Activated CD8-positive, alpha-beta memory T cell treated with anti-CD3 and anti-CD28 coated beads, Interleukin-2, amount 50 U/mL, for 4 hours (primary cell): Measurements from ENCODE around the gene MBD3L4.
"Not testable (repeated sequence)": the region's sequence is repeated elsewhere in the genome, so short reads cannot be mapped to it uniquely, and the experiment has no call there.

Experiments used
- DNase-seq: peaks from one replicate; pipeline ENCODE4 v3.0.0-alpha.2; 2020

The MBD3L4 gene

DNA sequence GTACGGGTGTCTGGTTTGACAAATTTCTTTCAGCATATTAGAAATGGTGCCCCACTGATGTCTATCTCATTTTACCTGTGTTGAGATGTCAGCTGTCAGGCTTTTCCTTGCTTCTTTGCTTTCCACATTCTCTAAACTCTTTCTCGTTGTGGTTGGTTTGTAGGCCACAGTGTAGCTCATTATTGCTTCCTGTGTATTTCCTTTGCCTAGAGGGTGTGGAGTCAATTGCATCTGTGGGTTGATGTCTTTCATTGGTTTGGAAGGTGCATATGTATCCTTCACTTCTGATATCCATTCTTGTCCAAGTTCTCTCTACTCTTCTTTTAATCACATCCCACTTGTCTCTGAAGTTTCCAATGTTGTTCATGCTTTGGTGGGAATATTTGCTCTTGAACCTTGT is 1.6 kb upstream of the MBD3L4 start:
- not testable (repeated sequence) for DNase-seq

DNA sequence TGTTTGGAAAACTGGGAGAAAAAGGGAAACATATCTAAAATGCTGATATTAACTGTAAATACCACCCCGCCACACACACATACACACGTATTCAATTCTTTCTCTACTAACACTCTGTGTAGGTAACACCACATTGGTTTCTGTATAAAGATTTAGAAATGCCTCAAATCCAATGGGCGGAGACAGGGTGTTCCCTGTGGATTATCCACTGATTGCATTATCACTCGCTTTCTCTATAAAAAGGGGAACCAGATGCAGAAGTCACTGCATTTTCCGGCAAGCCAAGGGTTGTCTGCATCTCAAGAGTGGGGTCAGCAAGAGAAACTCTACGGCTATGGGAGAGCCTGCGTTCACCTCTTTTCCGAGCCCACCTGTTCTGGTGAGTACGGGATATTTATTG is 9.7 kb downstream of the MBD3L4 start, which contains the start of gene MBD3L5:
Gene MBD3L5, plus strand, starts transcription at position 301 of the 400 bp plus-strand sequence. Its CDS starts 34 bp downstream, at position 335.
- DNase-seq: not testable (repeated sequence)

DNA sequence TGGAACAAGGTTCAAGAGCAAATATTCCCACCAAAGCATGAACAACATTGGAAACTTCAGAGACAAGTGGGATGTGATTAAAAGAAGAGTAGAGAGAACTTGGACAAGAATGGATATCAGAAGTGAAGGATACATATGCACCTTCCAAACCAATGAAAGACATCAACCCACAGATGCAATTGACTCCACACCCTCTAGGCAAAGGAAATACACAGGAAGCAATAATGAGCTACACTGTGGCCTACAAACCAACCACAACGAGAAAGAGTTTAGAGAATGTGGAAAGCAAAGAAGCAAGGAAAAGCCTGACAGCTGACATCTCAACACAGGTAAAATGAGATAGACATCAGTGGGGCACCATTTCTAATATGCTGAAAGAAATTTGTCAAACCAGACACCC is 11.2 kb downstream of the MBD3L4 start:
- not testable (repeated sequence) for DNase-seq

DNA sequence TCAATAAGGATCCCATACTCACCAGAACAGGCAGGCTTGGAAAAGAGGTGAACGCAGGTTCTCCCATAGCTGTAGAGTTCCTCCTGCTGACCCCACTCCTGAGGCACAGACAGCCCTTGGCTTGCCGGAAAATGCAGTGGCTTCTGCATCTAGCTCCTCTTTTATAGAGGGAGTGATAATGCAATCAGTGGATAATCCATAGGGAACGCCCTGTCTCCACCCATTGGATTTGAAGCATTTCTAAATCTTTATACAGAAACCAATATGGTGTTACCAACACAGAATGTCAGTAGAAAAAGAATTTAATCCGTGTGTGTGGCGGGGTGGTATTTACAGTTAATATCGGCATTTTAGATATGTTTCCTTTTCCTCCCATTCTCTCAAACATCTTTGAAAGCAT is 18.6 kb downstream of the MBD3L4 start, which contains the start of gene MBD3L2B:
Gene MBD3L2B, minus strand, starts transcription at position 101 of the 400 bp plus-strand sequence. Its CDS starts 34 bp downstream, at position 67.
- DNase-seq: not testable (repeated sequence)

DNA sequence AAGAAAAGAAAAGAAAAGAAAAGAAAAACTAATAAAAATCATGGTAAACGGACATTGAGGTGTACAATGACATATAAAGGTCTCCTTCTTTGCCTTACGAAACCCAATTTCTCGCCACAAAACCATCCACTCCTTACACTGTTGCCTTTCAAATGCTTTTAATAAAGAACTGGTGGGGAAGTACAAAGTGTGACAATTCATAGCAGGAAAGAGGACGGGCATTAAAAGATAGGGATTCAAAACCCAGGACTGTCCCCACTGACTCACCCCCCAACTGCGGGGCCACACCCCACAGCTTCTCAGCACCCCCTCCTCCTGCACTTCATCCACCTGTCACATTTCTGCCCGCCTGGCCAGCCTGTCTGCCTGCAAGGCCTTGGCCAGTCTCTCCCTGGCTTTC is 21.2 kb downstream of the MBD3L4 start:
- DNase-seq: no peak

DNA sequence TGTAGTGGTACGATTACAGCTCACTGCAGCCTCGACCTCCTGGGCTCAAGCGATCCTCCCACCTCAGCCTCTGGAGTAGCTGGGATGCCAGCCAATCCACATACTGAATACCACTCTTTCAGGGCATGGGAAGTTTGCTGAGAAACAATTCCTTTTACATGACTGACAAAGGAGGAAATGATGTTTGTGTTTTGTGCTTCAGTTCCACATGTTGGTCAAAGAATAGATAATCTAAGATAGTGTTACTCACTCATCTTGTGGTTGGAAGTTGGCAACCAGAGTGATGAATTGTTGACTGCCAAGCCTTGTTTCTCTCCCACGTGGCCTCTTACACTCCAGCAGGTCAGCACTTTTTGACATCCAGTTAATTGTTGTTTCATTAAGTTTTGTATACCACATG is 26.3 kb downstream of the MBD3L4 start:
- DNase-seq: no peak

DNA sequence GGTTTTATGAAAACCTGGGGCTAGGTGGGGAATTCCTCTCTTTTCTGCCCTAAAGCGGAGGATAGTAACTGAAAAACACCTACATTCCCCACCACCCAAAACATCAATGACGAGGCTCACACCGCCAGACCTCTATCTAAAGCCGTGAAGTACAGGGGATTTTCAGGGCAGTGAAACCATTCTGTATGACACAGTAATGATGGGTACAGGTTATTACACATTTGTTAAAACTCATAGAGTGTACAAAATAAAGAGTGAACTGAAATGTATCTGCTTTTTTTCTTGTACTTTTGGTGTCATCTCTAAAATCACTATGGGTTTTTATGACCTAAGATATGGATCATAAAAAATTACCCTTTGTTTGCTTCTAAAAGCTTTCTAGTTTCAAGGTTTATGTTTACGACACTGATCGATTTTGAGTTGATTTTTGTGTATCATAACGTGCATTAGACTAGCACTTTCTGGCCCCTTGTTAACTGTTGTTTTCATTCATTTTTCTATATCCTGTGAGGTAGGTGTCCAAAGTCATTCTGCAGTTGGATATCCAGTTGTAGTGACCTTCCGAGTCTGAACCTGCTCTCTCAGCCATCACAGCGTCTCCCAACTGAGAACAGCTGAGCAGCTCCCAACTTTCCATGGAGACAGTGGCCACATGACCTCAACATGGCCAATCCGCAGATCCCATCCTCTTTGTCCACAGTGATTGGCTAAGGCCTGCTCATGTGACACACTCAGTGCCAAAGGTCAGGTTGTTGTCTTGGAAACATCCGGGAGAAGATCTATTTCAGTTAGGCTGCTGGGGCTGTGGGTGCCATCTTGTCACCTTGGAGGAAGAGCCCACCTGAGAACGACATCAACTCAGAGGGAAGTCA is 29.0 kb downstream of the MBD3L4 start:
- no peak for DNase-seq

DNA sequence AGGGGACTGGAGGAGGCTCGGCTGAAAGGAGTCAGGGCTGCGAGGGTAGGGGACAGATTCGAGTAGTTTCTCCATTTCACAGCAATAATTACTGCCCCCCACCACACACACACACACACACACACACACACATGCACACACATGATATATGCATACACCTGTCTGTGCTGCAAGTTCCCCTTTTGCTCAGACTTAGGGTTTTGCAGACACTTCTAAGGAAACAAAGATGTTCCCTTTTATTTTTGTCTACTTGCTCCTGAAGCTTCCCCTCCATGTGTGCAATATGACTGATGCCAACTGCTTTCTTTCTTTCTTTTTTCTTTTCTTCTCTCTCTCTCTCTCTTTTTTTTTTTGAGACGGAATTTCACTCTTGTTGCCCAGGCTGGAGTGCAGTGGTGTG is 32.1 kb downstream of the MBD3L4 start:
- no peak for DNase-seq

DNA sequence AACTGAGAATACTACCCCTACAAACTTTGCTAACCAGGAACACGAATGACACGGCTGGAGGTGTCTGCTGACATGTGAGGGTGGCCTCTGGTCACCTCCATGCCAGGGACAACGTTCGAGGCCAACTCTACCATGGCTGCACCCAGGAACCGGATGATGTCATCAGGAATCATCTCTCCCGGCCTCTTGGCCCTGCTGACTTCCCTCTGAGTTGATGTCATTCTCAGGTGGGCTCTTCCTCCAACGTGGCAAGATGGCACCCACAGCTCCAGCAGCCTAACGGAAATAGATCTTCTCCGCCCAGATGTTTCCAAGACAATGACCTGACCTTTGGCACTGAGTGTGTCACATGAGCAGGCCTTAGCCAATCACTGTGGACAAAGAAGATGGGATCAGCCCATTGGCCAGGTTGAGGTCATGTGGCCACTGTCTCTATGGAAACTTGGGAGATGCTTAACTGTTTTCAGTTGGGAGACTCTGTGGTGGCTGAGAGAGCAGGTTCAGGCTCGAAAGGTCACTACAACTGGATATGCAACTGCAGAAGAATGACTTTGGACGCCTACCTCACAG is 33.8 kb downstream of the MBD3L4 start:
- DNase-seq: no peak

DNA sequence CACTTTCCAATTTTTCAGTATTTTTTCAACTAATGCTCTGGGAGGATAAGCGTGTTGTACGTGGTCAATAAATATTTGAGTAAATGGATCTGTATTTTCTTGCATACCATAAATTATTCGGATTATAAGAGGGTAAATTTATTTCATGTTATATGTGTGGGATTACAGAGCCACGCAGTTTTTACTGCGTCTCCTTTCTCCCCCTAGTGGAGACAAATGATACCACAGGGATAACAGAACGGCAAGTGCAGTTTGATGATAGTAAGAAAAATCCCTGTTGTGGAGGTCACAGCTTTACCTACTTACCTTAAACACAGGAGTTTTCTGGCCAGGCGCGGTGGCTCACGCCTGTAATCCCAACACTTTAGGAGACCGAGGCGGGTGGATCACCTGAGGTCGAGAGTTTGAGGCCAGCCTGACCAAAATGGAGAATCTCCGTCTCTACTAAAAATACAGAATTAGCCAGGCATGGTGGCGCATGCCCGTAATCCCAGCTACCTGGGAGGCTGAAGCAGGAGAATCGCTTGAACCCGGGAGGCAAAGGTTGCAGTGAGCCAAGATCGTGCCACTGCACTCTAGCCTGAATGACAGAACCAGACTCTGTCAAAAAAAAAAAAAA is 35.6 kb downstream of the MBD3L4 start:
- no peak for DNase-seq

DNA sequence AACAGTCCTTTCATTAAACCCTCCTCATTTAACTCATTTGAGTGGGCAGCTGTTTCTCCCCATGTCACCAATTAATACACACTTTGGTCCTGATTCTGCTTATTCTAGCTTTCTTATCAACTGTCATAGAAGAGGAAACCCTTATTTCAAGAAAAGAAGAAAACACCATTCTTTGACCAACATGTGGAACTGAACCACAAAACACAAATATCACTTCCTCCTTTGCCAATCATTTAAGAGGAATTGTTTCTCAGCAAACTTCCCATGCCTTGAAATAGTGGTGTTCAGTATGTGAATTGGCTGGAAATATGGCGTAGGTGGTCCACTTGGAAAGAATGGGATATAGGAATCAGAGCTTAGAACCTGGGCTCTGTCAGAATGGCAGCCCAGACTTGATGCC is 39.2 kb downstream of the MBD3L4 start:
- no peak for DNase-seq

DNA sequence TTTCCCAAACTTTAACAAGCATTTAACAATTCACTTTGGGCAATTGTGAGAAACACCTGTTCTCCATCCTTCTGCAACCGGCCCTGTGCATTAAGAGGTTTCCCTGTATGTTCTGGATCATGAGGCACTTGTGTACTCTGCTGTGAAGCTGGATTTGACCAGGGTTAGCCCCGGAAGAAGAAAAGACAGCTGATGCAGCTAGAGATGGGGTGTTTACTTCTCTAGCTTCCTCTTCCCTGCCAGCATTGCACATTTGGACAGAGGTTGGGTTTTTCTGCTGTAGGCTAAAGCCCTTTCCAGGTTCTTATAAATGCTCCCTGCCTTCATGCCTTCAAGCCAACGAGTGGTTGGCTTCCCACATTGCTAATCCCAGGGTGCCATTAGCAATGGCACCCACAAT is 39.6 kb downstream of the MBD3L4 start:
- DNase-seq: no peak

DNA sequence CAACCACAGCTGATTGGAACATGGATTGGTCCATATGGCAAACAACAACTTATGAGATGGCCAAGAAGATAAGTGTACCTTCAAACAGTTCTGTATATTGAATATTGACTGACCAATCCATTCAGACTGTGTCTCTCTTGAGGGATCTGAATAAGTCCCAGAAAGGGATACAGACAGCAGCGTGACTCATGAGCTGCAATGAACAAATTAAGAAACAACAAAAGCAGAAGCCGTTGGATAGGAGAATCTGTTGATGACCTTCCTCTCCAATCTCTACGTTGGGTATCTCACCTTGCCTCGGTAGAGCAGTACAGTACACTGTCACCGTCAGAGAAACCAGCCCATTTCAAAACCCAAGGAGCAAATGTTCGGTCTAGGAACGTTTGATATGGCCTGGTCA is 40.0 kb downstream of the MBD3L4 start:
- DNase-seq: no peak

DNA sequence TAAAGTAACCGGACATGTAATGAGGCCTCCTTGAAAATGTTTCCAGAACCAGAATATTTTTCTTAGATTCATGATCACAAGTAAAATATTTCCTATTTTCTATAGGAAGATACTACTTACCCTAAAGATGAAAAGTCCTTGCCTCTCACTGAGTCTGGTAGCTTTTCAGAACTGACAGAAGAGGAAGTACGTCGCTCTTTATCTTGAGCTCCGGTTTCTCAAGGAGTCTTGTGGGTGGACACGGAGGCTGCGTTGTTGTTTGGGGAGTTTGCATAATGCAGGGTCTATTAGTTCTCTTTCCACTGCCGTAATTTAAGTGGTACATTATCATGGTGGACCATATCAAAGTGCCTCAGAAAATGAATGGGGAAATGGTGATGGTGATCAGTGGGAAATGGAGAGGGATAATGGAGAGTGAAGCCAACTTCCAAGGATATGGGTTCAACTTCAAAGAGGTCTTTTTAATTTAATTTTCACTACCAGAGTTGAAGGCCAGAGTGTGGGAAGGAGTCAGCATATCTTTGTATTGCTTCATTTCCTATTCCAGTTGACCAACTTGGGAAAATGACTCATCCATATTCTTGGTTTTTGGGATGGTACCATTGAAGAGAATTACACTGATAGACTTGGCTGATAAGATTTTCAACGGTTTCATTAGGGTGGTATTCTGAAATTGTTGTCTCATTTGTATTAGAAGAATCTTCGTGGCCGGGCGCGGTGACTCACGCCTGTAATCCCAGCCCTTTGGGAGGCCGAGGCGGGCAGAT is 42.1 kb downstream of the MBD3L4 start:
- DNase-seq: no peak

DNA sequence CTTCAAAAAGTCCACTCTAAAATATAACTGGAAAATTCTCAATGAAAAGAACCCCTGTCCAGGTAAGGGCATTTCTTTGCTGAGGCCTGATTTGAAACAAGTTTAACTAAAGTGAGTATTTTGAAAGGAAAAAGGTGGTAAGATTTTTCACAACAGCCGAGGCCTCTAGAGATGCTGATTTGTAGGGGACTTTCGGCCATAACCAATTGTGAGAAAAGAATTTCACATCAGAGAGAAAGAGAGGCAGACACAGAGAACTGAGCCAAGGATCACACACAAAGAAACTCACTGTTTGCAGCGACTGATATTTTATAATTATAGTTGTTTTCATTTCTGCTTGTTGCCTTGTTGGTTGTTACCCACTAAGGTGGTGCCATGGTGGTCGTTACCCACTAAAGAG is 43.2 kb downstream of the MBD3L4 start:
- no peak for DNase-seq

DNA sequence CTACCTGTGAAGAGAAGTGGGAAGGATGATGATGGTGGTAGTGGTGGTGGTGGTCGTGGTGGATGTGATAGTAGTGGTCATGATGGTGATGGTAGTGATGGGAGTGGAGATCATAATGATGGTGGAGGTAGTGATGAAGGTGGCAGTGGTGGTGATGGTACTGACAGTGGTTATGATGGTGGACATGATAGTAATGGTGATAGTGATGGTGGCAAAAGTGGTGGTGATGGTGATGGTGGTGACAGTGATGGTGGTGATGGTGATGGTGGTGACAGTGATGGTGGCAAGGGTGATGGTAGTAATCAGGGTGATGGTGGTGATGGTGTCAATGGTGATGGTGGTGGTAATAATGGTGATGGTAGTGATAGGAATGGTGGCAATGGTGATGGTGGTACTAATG is 44.9 kb downstream of the MBD3L4 start:
- no peak for DNase-seq

DNA sequence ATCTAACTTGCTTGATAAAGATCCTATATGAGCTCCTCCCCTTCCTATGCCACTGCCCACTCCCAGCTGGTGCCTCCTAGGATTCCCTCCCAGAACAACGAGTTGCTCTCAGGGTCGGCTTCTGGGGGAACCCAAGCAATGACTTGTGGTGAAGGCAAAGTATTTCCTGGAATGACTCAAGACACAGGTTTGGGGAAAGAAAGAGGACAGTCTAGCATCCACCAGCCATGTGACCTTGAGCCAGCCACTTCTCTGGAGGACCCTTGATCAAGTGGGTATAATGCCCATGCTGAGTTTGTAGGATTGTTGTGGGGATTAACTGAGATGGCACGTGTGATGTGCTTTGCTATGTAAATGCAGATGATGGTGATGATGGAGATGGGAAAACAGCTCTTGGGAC is 51.7 kb downstream of the MBD3L4 start:
- no peak for DNase-seq

DNA sequence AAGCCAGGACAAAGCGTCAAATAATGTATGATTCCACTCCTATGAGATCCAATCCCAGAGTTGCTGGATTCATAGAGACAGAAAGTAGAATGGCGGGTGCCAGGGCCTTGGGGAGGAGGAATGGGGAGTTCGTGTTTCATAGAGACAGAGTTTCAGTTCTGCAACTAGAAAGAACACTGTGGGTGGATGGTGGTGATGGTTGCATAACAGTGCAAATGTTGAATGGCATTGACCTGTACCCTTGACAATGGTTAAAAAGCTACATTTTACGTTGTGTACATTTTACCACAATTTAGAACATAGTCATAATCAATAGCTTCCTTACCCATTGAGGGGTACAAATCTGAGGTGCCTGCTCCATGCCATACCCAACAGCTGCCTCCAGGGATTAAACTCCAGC is 52.1 kb downstream of the MBD3L4 start:
- no peak for DNase-seq
